Tibial artery (tissue), 4 donors: ENCODE data around the gene SCARF2.

Experiments
- DNase-seq, 2 donors: peaks; one replicate each; pipeline ENCODE4 v3.0.0-alpha.2; 2019
- H3K27ac ChIP-seq, 2 donors: fragments of 200-600 bp; sonication (generic) in 1 of 2; 1 replicate in 1 of 2; 2 replicates in 1 of 2; pipeline ENCODE4 v1.5.1; 2018 to 2019; ENCODE audit warnings: mild to moderate bottlenecking in 1 of 2
- H3K27me3 ChIP-seq, 2 donors: fragments of 200-600 bp; sonication (generic) in 1 of 2; one replicate each; pipeline versions ENCODE4 v1.5.1 to v1.6.0; 2016 to 2019
- H3K36me3 ChIP-seq, 3 donors: fragments of 200-600 bp; sonication (generic) in 2 of 3; one replicate each; pipeline ENCODE4 v1.5.1; 2016 to 2019; ENCODE audit warnings: mild to moderate bottlenecking in 2 of 3
- H3K4me1 ChIP-seq, 4 donors: fragments of 200-600 bp; sonication (generic) in 2 of 4; 1 replicate in 3 of 4; 2 replicates in 1 of 4; pipeline ENCODE4 v1.5.1; 2016 to 2019
- H3K4me3 ChIP-seq, 2 donors: fragments of 200-600 bp; sonication (generic) in 1 of 2; 1 replicate in 1 of 2; 2 replicates in 1 of 2; pipeline ENCODE4 v1.5.1; 2018 to 2019; ENCODE audit warnings: mild to moderate bottlenecking in 2 of 2
- H3K9me3 ChIP-seq, 3 donors: fragments of 200-600 bp; sonication (generic) in 1 of 3; one replicate each; pipeline ENCODE4 v1.5.1; 2016 to 2019
- intact Hi-C: fragments of 100-400 bp; cut with DNase I; formaldehyde crosslinking; loops from one replicate; pipeline ENCODE4 v1.15.0; 2023; ENCODE audit warnings: low total_unique reads
- TF ChIP-seq, protein P1 (sequence below), 2 experiments: fragments of 200-600 bp in 1 of 2; fragments of 450-650 bp in 1 of 2; IDR thresholded peaks; one replicate each; pipeline ENCODE4 v1.5.1; 2017 to 2019; ENCODE audit warnings: antibody characterized with exemption in 2 of 2, mild to moderate bottlenecking in 1 of 2, moderate library complexity in 1 of 2

The SCARF2 gene

DNA sequence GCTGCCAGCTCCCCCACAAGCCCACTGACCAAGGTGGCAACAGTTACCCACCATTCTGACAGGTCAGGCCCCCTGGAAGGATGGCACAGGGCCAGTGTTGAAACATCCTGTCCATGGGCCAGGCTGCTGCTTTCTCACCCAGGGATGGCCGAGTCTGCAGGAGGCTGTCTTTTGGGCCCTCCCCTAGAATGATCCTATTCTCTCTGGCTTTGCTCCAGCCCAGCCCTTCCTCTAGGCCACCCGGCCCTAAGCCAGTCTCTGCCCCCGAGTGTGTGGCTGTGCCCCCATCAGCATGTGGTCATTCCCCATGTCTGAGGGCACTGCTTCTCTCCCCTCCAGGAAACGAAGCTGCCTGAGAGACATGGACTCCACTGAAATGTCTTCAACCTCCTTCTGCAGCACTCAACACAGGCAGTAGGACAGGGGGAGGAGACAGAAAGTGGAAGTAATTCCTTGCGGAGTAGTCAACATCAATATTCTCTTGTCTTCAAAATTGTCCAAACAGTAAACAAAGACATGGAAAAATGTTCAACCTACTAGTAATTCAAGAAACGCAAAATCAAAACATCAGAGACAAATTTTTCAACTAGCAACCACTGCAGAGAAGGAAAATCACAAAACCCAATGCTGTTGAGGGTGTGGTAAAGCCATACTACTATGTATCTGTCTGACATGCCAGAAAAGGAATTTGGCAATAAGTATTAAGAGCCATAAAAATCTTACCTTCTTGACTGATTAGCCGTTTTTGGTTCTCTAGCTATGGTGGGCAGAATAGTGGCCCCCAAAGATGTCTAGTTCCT is 5.1 kb upstream of the SCARF2 start:
- peak in 1 of 2 donors; percentile 57 for DNase-seq
- H3K4me3 ChIP-seq = no peak overlapping the region
- H3K9me3 ChIP-seq = no peaks in the 10 kb centered on the region
- H3K4me1 ChIP-seq = peaks cover 0 to 15% (median 11%) of the 10 kb centered on the region in 4 donors
- TF ChIP-seq, protein P1, sequence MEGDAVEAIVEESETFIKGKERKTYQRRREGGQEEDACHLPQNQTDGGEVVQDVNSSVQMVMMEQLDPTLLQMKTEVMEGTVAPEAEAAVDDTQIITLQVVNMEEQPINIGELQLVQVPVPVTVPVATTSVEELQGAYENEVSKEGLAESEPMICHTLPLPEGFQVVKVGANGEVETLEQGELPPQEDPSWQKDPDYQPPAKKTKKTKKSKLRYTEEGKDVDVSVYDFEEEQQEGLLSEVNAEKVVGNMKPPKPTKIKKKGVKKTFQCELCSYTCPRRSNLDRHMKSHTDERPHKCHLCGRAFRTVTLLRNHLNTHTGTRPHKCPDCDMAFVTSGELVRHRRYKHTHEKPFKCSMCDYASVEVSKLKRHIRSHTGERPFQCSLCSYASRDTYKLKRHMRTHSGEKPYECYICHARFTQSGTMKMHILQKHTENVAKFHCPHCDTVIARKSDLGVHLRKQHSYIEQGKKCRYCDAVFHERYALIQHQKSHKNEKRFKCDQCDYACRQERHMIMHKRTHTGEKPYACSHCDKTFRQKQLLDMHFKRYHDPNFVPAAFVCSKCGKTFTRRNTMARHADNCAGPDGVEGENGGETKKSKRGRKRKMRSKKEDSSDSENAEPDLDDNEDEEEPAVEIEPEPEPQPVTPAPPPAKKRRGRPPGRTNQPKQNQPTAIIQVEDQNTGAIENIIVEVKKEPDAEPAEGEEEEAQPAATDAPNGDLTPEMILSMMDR (IDR thresholded peaks at IDR 0.05) = no peak
- H3K36me3 ChIP-seq = peaks cover 15 to 54% (median 25%) of the 10 kb centered on the region in 3 donors
- intact Hi-C loops = no loop called here
- peak overlapping the region in 1 of 2 donors; percentile 37 for H3K27ac ChIP-seq
- H3K27me3 ChIP-seq = no peaks in the 10 kb centered on the region

DNA sequence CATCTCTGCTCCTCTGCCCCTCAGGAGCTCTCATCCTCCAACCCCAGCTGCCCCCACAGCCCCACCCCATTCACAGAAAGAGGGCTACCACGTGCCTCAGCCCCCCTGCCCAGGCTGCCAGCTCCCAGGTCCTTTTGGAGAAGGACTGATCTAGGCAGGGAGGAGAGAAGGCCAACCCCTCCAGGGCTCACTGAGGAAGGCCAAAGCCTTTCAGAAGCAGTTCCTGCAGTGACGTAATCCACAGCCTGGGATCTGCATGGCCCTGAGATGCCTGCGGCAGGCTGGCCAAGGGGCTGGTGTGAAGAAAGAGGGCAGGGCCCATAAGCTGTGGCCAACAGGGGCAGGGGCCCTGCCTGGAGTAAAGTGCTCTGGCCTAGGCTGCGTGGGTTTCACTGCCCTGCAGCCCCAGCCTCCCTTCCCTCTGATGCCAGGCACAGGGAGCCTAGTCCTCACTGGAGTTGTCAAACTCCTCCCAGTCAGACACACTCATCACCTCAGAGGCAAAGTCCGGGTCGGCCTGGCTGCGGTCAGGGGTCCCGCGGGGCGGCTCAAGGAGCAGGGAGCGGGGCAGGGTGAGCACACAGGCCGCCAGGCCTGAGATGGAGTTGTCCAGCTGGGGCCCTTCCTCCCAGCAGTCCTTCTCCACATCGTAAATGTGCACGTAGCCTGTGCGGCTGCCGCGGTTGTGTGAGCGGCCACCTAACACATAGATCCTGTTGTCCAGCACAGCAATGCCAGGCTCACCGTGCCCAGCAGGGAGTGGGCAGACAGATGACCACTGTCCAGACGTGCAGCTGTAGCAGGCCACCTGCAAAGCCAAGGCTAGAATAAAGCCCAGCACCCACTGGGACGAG is 4.2 kb upstream of the SCARF2 start:
- TF ChIP-seq, protein P1 (IDR thresholded peaks at IDR 0.05) = no peak
- intact Hi-C loops = no loop called here
- DNase-seq = peak in 1 of 2 donors; percentile 64
- Histone ChIP-seq H3K9me3 (no peaks in the 10 kb centered on the region), H3K36me3 (peaks cover 15 to 54% (median 25%) of the 10 kb centered on the region in 3 donors), H3K27ac (peak overlapping the region in 1 of 2 donors; percentile 37), H3K27me3 (no peaks in the 10 kb centered on the region), H3K4me1 (peaks cover 0 to 20% (median 11%) of the 10 kb centered on the region in 4 donors), H3K4me3 (no peak overlapping the region)

DNA sequence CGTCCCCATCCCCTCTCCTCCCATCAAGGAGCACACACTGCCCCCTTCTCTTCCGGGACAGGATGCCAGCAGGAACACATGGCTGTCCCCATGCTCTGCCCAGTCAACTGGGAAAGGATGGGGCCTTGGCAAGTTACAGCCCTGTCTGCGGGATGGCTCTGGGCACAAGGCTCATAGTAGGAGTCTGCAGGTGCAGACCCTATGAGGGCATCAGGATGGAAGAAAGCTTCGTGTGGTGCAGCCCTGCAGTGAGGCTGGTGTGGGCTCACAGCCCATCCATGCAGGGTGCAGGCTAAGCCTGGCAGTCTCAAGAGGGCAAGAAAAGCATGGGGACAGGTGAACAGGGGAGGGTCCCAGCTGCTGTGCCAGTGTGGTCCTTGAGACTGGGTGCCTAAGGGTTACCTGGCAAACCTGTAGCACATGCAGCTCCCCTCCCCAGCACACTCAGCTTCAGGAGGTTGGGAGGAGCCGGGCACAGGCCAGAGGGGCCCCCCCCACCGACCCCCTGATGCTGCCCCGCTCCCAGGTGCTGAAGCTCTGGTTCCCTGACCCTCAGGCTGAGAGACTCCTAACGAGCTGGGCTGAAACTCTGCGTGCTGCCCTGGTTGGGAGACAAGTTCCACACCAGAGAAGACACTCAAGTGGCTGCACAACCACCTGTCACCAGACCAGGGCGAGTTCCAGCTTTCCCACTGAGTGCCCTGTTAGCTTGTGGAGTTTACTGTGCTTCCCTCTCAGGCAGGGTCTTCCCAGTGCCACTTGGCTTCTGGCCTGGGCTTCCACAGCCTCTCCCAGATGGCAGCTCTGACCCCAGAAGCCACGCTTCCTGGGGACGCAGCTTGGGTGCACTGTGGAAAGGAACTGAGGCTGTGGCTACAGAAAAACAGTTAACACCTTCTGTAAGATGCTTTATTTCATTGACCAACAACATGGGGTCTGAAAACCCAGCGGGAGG is 3.3 kb upstream of the SCARF2 start:
- Histone ChIP-seq H3K36me3 (peaks cover 9 to 47% (median 18%) of the 10 kb centered on the region in 3 donors), H3K27ac (peak overlapping the region in 1 of 2 donors; percentile 37), H3K4me1 (peaks cover 0 to 29% (median 15%) of the 10 kb centered on the region in 4 donors), H3K4me3 (no peak overlapping the region), H3K9me3 (no peaks in the 10 kb centered on the region), H3K27me3 (no peaks in the 10 kb centered on the region)
- DNase-seq = peak in 1 of 2 donors; percentile 63
- intact Hi-C loops = no loop called here
- TF ChIP-seq, protein P1 (IDR thresholded peaks at IDR 0.05) = no peak

DNA sequence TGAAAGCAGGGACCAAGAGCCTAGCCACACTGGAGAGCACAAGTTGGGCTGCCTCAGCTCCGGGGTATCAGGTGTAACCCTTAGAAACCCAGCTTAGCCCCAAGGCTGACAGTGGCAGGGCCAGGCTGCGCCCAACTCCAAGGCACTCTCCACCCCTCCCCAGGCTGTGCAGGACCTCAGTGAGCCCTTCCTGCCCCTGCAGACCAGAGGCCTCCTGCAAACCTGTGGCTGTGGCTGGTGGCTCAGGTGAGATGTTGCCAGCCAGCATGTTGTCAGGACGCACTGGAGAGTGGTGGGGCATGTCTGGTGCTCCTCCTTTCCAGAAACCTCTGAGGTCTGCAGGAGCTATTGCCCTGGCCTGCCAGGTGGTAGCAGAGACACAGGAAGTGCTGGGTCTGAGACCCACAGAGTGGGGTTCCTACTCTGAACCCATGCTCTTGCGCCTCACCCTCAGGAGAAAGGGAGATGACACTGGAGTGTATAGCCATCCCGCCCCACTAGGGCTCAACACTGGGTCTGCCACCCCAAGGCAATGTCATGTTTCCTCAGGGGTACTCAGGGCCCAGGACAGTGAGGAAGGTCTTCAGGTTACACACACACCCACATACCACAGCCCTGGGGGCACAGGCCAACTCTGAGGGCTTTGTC is 2.4 kb upstream of the SCARF2 start:
- Histone ChIP-seq H3K4me3 (no peak overlapping the region), H3K9me3 (no peaks in the 10 kb centered on the region), H3K27me3 (no peaks in the 10 kb centered on the region), H3K4me1 (peaks cover 0 to 38% (median 23%) of the 10 kb centered on the region in 4 donors), H3K27ac (peak overlapping the region in 1 of 2 donors; percentile 94), H3K36me3 (peaks cover 3 to 39% (median 10%) of the 10 kb centered on the region in 3 donors)
- intact Hi-C loops = loop anchor here (5.0 kb wide), 1 partner anchor 57 kb away; the partner anchor contains the start of gene KLHL22
- DNase-seq = peak in 1 of 2 donors; percentile 60
- TF ChIP-seq, protein P1 (IDR thresholded peaks at IDR 0.05) = no peak
